ENCODE data around the gene CNNM1. TPM values are rescaled to one million over a fixed set of nuclear protein-coding genes. Genes with fewer than 3 reads are reported as not detected.

CNNM1 gene
- total RNA-seq, 1 donor from 2014 or later, result 0.21 TPM

DNA sequence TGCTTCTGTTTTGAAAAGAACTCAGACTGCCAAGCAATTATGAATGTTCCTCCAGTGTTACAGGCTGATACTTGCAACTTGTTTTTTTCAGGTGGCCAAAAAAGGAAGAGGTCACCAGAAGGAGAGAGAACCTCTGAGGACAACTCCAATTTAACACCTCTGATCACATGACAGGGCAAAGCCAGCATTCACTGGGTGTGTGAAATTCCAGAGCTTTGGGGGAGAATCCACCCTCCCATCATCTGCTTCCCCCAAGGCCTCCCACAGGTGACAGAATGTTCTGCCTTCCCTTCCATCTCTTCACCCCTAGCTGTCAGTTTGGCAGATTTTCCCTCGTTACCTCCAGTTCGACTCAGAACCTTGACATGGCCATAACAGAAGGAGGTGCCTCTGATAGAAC is 62.2 kb downstream of the CNNM1 start:
- H3K4me3 Mint-ChIP-seq, result no peak overlapping the region
- intact Hi-C loops (cut with micrococcal nuclease), result no loop called here
- no peaks in the 10 kb centered on the region for H3K9me3 Mint-ChIP-seq
- H3K4me1 Mint-ChIP-seq (ENCODE audit: low read depth), result peaks cover 7% of the 10 kb centered on the region
- peaks cover 4% of the 10 kb centered on the region for H3K27me3 Mint-ChIP-seq (ENCODE audit: insufficient read depth)
- H3K36me3 Mint-ChIP-seq (ENCODE audit: low read depth), result peaks cover 2% of the 10 kb centered on the region
- no peak overlapping the region for H3K27ac Mint-ChIP-seq
- no peak for DNase-seq (ENCODE audit: low spot score)

DNA sequence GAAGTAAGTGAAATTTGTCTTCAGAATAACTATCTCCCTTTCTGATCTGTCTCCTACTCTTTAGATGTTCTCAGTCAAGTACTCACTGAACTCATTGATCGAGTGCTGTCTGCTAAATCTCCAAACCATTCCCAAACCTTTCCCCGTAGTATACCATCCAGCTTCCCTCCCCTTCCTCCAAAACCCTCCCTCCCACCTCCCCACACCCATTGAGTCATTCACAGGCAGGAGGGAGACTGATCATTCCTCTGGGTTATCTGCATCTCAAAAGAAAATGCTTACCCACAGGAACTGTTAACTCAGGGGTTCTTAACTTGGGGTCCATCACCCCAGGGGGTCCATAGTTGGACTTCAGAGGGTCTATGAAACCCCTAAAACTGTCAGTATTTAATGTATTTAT is 63.9 kb downstream of the CNNM1 start:
- H3K27me3 Mint-ChIP-seq (ENCODE audit: insufficient read depth), result peaks cover 3% of the 10 kb centered on the region
- H3K36me3 Mint-ChIP-seq (ENCODE audit: low read depth), result peaks cover 2% of the 10 kb centered on the region
- H3K4me1 Mint-ChIP-seq (ENCODE audit: low read depth), result peaks cover 7% of the 10 kb centered on the region
- intact Hi-C loops (cut with micrococcal nuclease), result loop anchor here (2.0 kb wide), 1 partner anchor 318 kb away; no protein-coding TSS in a partner anchor
- H3K9me3 Mint-ChIP-seq, result no peaks in the 10 kb centered on the region
- no peak for DNase-seq (ENCODE audit: low spot score)
- no peak overlapping the region for H3K27ac Mint-ChIP-seq
- H3K4me3 Mint-ChIP-seq, result no peak overlapping the region

DNA sequence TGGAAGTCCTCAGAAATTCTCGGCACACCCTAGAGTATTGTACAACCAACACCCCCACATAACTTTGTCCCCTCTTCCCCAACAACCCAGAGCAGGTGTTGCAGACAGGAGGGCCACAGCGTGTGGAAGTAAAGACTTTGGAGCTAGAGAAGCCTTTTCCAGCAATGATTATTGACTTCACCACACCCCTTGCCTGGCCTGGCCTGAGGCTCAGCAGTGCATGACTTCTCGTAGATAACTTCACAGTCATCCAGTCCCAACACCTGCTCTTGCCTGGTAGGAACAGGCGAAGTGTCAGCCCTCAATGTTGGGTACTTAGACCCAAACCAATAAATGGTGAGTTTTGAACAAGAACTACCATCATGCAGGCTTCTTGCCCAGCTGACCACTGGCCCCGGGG is 64.5 kb downstream of the CNNM1 start:
- Mint-ChIP-seq H3K36me3 (ENCODE audit: low read depth) (peaks cover 2% of the 10 kb centered on the region), H3K4me3 (no peak overlapping the region), H3K9me3 (no peaks in the 10 kb centered on the region), H3K4me1 (ENCODE audit: low read depth) (peaks cover 7% of the 10 kb centered on the region), H3K27ac (no peak overlapping the region), H3K27me3 (ENCODE audit: insufficient read depth) (peaks cover 3% of the 10 kb centered on the region)
- intact Hi-C loops (cut with micrococcal nuclease), result loop anchor here (2.0 kb wide), 1 partner anchor 317 kb away; no protein-coding TSS in a partner anchor
- no peak for DNase-seq (ENCODE audit: low spot score)

DNA sequence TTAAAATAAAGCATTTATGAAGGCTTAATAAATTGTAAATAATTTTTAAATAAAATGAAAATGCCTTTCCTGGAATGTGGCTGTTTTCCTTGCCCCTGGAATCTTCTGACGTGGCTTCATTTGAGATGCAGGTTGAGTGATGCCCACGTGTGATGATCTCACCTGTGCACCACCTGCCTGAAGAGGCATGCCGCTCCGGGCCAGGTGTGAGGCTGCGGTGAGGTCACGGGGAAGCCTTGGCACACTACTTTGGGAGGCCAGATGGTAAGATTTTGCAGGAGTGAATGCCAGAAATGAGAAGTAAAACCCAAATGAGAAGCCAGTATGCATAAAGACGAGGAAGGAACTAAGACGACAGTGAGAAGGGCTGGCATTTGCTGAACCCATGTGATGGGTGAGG is 65.1 kb downstream of the CNNM1 start:
- Mint-ChIP-seq H3K4me1 (ENCODE audit: low read depth) (peaks cover 7% of the 10 kb centered on the region), H3K27me3 (ENCODE audit: insufficient read depth) (peaks cover 4% of the 10 kb centered on the region), H3K9me3 (no peaks in the 10 kb centered on the region), H3K27ac (no peak overlapping the region), H3K4me3 (no peak overlapping the region), H3K36me3 (ENCODE audit: low read depth) (peaks cover 2% of the 10 kb centered on the region)
- DNase-seq (ENCODE audit: low spot score), result no peak
- intact Hi-C loops (cut with micrococcal nuclease), result no loop called here

DNA sequence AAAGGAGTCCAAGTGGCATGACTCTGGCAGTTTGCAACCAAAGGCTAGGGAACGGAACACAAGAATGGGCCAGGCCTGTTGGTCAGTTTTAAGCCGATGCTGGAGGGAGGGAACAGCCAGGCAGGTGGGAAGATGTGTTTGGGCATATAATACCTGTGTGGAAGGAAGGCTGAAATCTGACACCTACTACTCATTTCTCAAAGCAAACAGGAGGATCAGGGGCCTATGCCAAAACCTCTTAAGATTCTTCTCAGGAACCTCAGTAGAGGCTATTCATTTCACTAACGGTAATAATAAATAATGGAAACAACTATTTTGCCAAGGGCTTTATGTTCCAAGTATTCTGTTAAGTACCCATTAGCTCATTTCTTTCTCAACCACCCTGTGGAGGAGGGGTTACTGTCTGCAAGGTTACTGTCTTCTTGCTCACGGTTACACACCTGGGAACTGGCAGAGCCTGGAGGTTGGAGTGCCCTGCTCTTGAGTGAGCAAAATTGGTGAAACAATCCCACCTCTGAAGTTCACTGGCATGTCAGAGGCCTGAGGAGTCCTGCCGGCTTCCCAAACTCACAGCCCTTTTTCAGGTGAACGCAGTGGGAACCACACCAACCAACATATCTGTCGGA is 65.7 kb downstream of the CNNM1 start:
- Mint-ChIP-seq H3K27me3 (ENCODE audit: insufficient read depth) (peaks cover 4% of the 10 kb centered on the region), H3K27ac (no peak overlapping the region), H3K9me3 (no peaks in the 10 kb centered on the region), H3K4me1 (ENCODE audit: low read depth) (peaks cover 7% of the 10 kb centered on the region), H3K36me3 (ENCODE audit: low read depth) (peaks cover 2% of the 10 kb centered on the region), H3K4me3 (no peak overlapping the region)
- no peak for DNase-seq (ENCODE audit: low spot score)
- intact Hi-C loops (cut with micrococcal nuclease), result no loop called here

- Mint-ChIP-seq H3K9me3 (no peaks in the 10 kb centered on the region), H3K27ac (peak overlapping the region; percentile 6), H3K4me3 (no peak overlapping the region), H3K4me1 (ENCODE audit: low read depth) (peaks cover 7% of the 10 kb centered on the region), H3K27me3 (ENCODE audit: insufficient read depth) (peaks cover 4% of the 10 kb centered on the region), H3K36me3 (ENCODE audit: low read depth) (peaks cover 2% of the 10 kb centered on the region)
- intact Hi-C loops (cut with micrococcal nuclease), result no loop called here
- DNase-seq (ENCODE audit: low spot score), result no peak
These were observed 66.7 kb downstream of the CNNM1 start for GRCh38 chr10:99395750-99396445.

DNA sequence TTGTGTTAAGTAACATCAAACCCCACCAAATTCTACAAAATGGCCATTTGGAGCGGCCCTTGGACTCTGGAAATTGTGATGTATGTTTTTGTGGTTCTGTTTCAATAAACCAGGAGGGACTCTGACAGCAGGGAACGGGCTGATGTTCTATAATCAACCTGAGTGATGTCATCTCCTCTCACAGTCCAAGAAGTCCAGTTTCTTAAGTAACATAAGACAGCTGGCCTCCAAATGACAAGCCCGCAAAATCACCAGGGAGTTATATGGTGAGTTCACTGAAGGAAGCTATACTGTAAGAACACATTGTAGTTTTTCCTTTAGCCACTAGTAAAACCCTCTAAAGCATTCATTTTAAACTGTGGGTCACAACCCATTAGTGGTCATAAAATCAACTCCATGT is 67.3 kb downstream of the CNNM1 start:
- Mint-ChIP-seq H3K4me1 (ENCODE audit: low read depth) (peaks cover 7% of the 10 kb centered on the region), H3K4me3 (no peak overlapping the region), H3K36me3 (ENCODE audit: low read depth) (peaks cover 2% of the 10 kb centered on the region), H3K9me3 (no peaks in the 10 kb centered on the region), H3K27ac (no peak overlapping the region), H3K27me3 (ENCODE audit: insufficient read depth) (peaks cover 4% of the 10 kb centered on the region)
- no peak for DNase-seq (ENCODE audit: low spot score)
- intact Hi-C loops (cut with micrococcal nuclease), result no loop called here

DNA sequence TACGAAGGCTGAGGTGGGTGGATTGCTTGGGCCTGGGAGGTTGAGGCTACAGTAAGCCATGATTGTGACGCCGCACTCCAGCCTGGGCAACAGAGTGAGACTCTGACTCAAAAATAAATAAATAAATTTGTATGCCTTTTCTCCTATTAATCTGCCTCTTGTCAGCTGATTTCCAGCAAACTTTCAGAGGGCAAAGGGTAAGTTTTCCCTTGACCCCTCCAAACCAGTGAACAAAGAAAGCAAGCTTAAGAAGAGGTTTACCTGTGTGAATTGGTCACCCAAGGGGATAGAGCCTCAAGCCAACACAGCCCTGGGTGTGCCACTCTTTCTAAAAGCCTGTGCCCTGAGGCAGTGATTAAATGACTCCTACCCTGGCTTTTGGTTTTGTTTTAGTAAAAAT is 70.5 kb downstream of the CNNM1 start:
- peaks cover 5% of the 10 kb centered on the region for H3K36me3 Mint-ChIP-seq (ENCODE audit: low read depth)
- no peak overlapping the region for H3K4me3 Mint-ChIP-seq
- no peak overlapping the region for H3K27ac Mint-ChIP-seq
- H3K27me3 Mint-ChIP-seq (ENCODE audit: insufficient read depth), result peaks cover 1% of the 10 kb centered on the region
- intact Hi-C loops (cut with micrococcal nuclease), result no loop called here
- H3K9me3 Mint-ChIP-seq, result no peaks in the 10 kb centered on the region
- H3K4me1 Mint-ChIP-seq (ENCODE audit: low read depth), result no peaks in the 10 kb centered on the region
- no peak for DNase-seq (ENCODE audit: low spot score)

- DNase-seq (ENCODE audit: low spot score), result no peak
- no peak overlapping the region for H3K27ac Mint-ChIP-seq
- no peaks in the 10 kb centered on the region for H3K4me1 Mint-ChIP-seq (ENCODE audit: low read depth)
- intact Hi-C loops (cut with micrococcal nuclease), result no loop called here
- H3K36me3 Mint-ChIP-seq (ENCODE audit: low read depth), result peaks cover 11% of the 10 kb centered on the region
- H3K9me3 Mint-ChIP-seq, result no peaks in the 10 kb centered on the region
- H3K27me3 Mint-ChIP-seq (ENCODE audit: insufficient read depth), result peaks cover 1% of the 10 kb centered on the region
- H3K4me3 Mint-ChIP-seq, result no peak overlapping the region
These were observed 74.5 kb downstream of the CNNM1 start for GRCh38 chr10:99403674-99404073.

- no peak overlapping the region for H3K4me3 Mint-ChIP-seq
- no peaks in the 10 kb centered on the region for H3K27me3 Mint-ChIP-seq (ENCODE audit: insufficient read depth)
- DNase-seq (ENCODE audit: low spot score), result no peak
- no peak overlapping the region for H3K27ac Mint-ChIP-seq
- intact Hi-C loops (cut with micrococcal nuclease), result no loop called here
- H3K36me3 Mint-ChIP-seq (ENCODE audit: low read depth), result peaks cover 11% of the 10 kb centered on the region
- H3K9me3 Mint-ChIP-seq, result no peaks in the 10 kb centered on the region
- no peaks in the 10 kb centered on the region for H3K4me1 Mint-ChIP-seq (ENCODE audit: low read depth)
These were observed 77.0 kb downstream of the CNNM1 start for GRCh38 chr10:99406149-99406548.

DNA sequence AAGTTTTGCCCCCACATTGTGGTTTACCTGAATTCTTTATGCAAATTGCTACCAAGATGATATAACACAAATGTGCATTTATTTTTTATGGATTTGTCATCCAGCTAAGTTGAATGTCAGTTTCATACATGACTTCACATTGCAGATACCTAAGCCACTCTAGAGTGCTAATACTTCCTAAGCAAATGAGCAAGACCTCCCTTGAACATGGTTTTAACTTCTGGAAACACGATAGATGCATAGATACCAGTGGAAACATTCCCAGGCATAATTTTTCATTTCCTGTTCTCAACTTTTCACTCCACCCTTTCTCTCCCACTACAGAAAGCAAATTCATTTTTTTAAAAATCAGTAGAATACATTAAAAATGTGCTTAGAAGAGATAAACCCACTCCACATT is 81.0 kb downstream of the CNNM1 start:
- Mint-ChIP-seq H3K9me3 (no peaks in the 10 kb centered on the region), H3K4me3 (no peak overlapping the region), H3K27ac (no peak overlapping the region), H3K4me1 (ENCODE audit: low read depth) (no peaks in the 10 kb centered on the region), H3K27me3 (ENCODE audit: insufficient read depth) (no peaks in the 10 kb centered on the region), H3K36me3 (ENCODE audit: low read depth) (peaks cover 5% of the 10 kb centered on the region)
- intact Hi-C loops (cut with micrococcal nuclease), result no loop called here
- no peak for DNase-seq (ENCODE audit: low spot score)

- Mint-ChIP-seq H3K27me3 (ENCODE audit: insufficient read depth) (no peaks in the 10 kb centered on the region), H3K4me3 (no peak overlapping the region), H3K27ac (no peak overlapping the region), H3K36me3 (ENCODE audit: low read depth) (peaks cover 1% of the 10 kb centered on the region), H3K4me1 (ENCODE audit: low read depth) (no peaks in the 10 kb centered on the region), H3K9me3 (no peaks in the 10 kb centered on the region)
- intact Hi-C loops (cut with micrococcal nuclease), result no loop called here
- DNase-seq (ENCODE audit: low spot score), result no peak
These were observed 81.7 kb downstream of the CNNM1 start for GRCh38 chr10:99410876-99411275.

DNA sequence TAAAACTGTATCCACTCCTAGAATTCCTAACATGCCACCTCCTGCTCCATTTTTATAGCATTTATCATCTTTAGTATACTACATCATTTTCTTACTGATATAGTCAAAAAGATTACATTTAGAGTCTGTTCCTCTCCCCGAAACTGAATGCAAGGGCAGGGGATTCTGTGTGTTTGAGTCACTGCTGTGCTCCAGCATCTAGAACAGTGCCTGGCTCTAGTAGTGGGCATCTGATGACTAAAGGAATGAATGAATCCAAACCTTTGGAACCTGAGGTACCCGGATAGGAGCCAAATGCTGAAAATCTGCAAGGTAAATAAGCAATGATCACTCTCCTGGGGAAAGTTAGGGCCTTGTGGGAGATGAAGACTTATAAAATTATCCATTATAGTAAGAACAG is 82.4 kb downstream of the CNNM1 start:
- Mint-ChIP-seq H3K27ac (no peak overlapping the region), H3K27me3 (ENCODE audit: insufficient read depth) (no peaks in the 10 kb centered on the region)
- intact Hi-C loops (cut with micrococcal nuclease), result no loop called here

More for the DNA sequence above, 82.4 kb downstream of the CNNM1 start:
- H3K36me3 Mint-ChIP-seq (ENCODE audit: low read depth), result peaks cover 7% of the 10 kb centered on the region
- no peak overlapping the region for H3K4me3 Mint-ChIP-seq
- H3K9me3 Mint-ChIP-seq, result no peaks in the 10 kb centered on the region
- H3K4me1 Mint-ChIP-seq (ENCODE audit: low read depth), result no peaks in the 10 kb centered on the region
- no peak for DNase-seq (ENCODE audit: low spot score)
